HCT116 (cell line): ENCODE results near the gene CELA2B. TPM values are rescaled to one million over a fixed set of nuclear protein-coding genes. Genes with fewer than 3 reads are reported as not detected.

Experiments
- ATAC-seq: fragments of 200-7000 bp; cut with Tn5 transposase; 2 replicates; pipeline ENCODE4 v1.9.1; 2020; ENCODE audit warnings: mild to moderate bottlenecking, moderate library complexity
- BruUV-seq: library from RNA; stranded (reverse); fragments of 400-500 nt; replicated peaks from 2 replicates; lab custom pipeline; 2021; lab: Mats Ljungman, UMichigan
- CTCF ChIA-PET: fragments of 300-600 bp; sonication (Branson Sonifier 250); formaldehyde crosslinking; loops from one replicate; lab custom pipeline; 2021; ENCODE audit warnings: antibody characterized with exemption; lab: Charles Lee
- POLR2A ChIA-PET: fragments of 300-600, 350-600 bp; sonication (Branson Sonifier 250); formaldehyde crosslinking; loops from one replicate; lab custom pipeline; 2021; ENCODE audit warnings: antibody characterized with exemption; lab: Charles Lee
- RAD21 ChIA-PET, 2 experiments: fragments of 300-600 bp; sonication (Branson Sonifier 250); formaldehyde crosslinking; loops; one replicate each; lab custom pipeline; 2023; ENCODE audit warnings: low total read pairs in 2 of 2; ENCODE audit not compliant: uncharacterized antibody in 2 of 2, unreplicated experiment in 2 of 2, low non-redundant PET in 1 of 2; lab: Charles Lee
- DNase-seq: peaks from one replicate; pipeline ENCODE4 v3.0.0-alpha.2; 2010; ENCODE audit warnings: low read depth, low spot score
- H2AFZ ChIP-seq: fragments of 200-600 bp; shearing (Covaris generic), sonication (generic); 2 replicates; pipeline ENCODE4 v1.6.1; 2017; ENCODE audit warnings: low read depth, mixed run types, mixed read lengths, antibody characterized with exemption, low read length; ENCODE audit not compliant: poor library complexity, severe bottlenecking
- H3K27ac ChIP-seq: 2 replicates; pipeline ENCODE4 v1.5.1; 2012; ENCODE audit warnings: low read depth, low read length
- H3K27me3 ChIP-seq: fragments of 200-600 bp; sonication (generic); 2 replicates; pipeline ENCODE4 v1.6.1; 2016; ENCODE audit warnings: mixed run types, low read length, mixed read lengths; ENCODE audit not compliant: insufficient read depth
- H3K36me3 ChIP-seq, 2 experiments: fragments of 200-500 bp in 1 of 2; fragments of 200-600 bp in 1 of 2; sonication (Bioruptor generic) in 1 of 2; sonication (generic) in 1 of 2; 2 replicates each; pipeline versions ENCODE4 v1.5.1 to v1.6.1; 2014 to 2016; ENCODE audit warnings: low read length in 2 of 2, inconsistent platforms in 1 of 2, mixed read lengths in 1 of 2, mixed run types in 1 of 2; ENCODE audit not compliant: insufficient read depth in 2 of 2, control insufficient read depth in 1 of 2
- H3K4me1 ChIP-seq, 2 experiments: fragments of 200-600 bp in 1 of 2; sonication (generic) in 1 of 2; 2 replicates each; pipeline versions ENCODE4 v1.5.1 to v1.6.1; 2012 to 2017; ENCODE audit warnings: low read length in 2 of 2, inconsistent platforms in 1 of 2, mild to moderate bottlenecking in 1 of 2, mixed read lengths in 1 of 2, mixed run types in 1 of 2, moderate library complexity in 1 of 2; ENCODE audit not compliant: insufficient read depth in 2 of 2, control insufficient read depth in 1 of 2
- H3K4me2 ChIP-seq: fragments of 200-600 bp; sonication (generic); 2 replicates; pipeline ENCODE4 v1.6.1; 2017; ENCODE audit warnings: mixed run types, low read length, mixed read lengths
- H3K4me3 ChIP-seq, 2 experiments: fragments of 200-600 bp in 1 of 2; sonication (generic) in 1 of 2; replicated peaks in 1 of 2; 2 replicates each; pipeline ENCODE4 v1.5.1; 2011 to 2016; ENCODE audit warnings: low read length in 2 of 2, control low read depth in 1 of 2, low read depth in 1 of 2, mild to moderate bottlenecking in 1 of 2, mixed read lengths in 1 of 2, mixed run types in 1 of 2
- H3K79me2 ChIP-seq: fragments of 200-600 bp; sonication (generic); 2 replicates; pipeline ENCODE4 v1.6.1; 2017; ENCODE audit warnings: mild to moderate bottlenecking, mixed run types, low read length, moderate library complexity, mixed read lengths; ENCODE audit not compliant: insufficient read depth
- H3K9ac ChIP-seq: fragments of 200-600 bp; sonication (generic); 2 replicates; pipeline ENCODE4 v1.6.1; 2016; ENCODE audit warnings: low read length, mixed read lengths
- H3K9me2 ChIP-seq: fragments of 200-600 bp; sonication (generic), shearing (Covaris generic); 2 replicates; pipeline ENCODE4 v1.6.1; 2017; ENCODE audit warnings: mixed run types, mild to moderate bottlenecking, moderate library complexity; ENCODE audit not compliant: insufficient read depth
- H3K9me3 ChIP-seq, 2 experiments: fragments of 200-500 bp in 1 of 2; fragments of 200-600 bp in 1 of 2; sonication (Bioruptor generic) in 1 of 2; sonication (generic) in 1 of 2; 2 replicates each; pipeline ENCODE4 v1.6.1; 2014 to 2017; ENCODE audit warnings: low read length in 2 of 2, mixed read lengths in 2 of 2, inconsistent platforms in 1 of 2, low read depth in 1 of 2, mild to moderate bottlenecking in 1 of 2, mixed run types in 1 of 2, moderate library complexity in 1 of 2; ENCODE audit not compliant: control insufficient read depth in 1 of 2, insufficient read depth in 1 of 2
- H4K20me1 ChIP-seq: fragments of 200-600 bp; sonication (generic), shearing (Covaris generic); 2 replicates; pipeline ENCODE4 v1.6.1; 2017; ENCODE audit warnings: mixed run types, mild to moderate bottlenecking, moderate library complexity; ENCODE audit not compliant: insufficient read depth
- CEBPB ChIP-seq: IDR thresholded peaks from 2 replicates; pipeline ENCODE4 v1.6.1; 2012; ENCODE audit warnings: low read depth
- EGR1 ChIP-seq: IDR thresholded peaks from 2 replicates; pipeline ENCODE4 v1.6.1; 2012; ENCODE audit warnings: low read depth
- ELF1 ChIP-seq: IDR thresholded peaks from 2 replicates; pipeline ENCODE4 v1.6.1; 2012; ENCODE audit warnings: low read depth, borderline replicate concordance
- EZH2 ChIP-seq: fragments of 200-600 bp; sonication (generic); IDR thresholded peaks from 2 replicates; pipeline ENCODE4 v1.6.1; 2017; ENCODE audit warnings: antibody characterized with exemption, mixed run types
- FOSL1 ChIP-seq: IDR thresholded peaks from 2 replicates; pipeline ENCODE4 v1.6.1; 2012; ENCODE audit warnings: low read depth
- RAD21 ChIP-seq: IDR thresholded peaks from 2 replicates; pipeline ENCODE4 v1.6.1; 2012; ENCODE audit warnings: low read depth, mild to moderate bottlenecking
- REST ChIP-seq: IDR thresholded peaks from 2 replicates; pipeline ENCODE4 v1.6.1; 2012; ENCODE audit warnings: low read depth
- YY1 ChIP-seq: IDR thresholded peaks from 2 replicates; pipeline ENCODE4 v1.6.1; 2011; ENCODE audit warnings: low read length, low read depth, moderate library complexity, mild to moderate bottlenecking; ENCODE audit not compliant: insufficient replicate concordance; ENCODE audit errors: extremely low read depth
- ZFX ChIP-seq: fragments of 450-650 bp; IDR thresholded peaks from 2 replicates; pipeline ENCODE4 v1.6.1; 2017
- ZNF274 ChIP-seq: fragments of 200-500 bp; sonication (Bioruptor generic); IDR thresholded peaks from 2 replicates; pipeline ENCODE4 v1.6.1; 2014; ENCODE audit warnings: mild to moderate bottlenecking, low read depth, low read length, inconsistent platforms
- intact Hi-C: fragments of 100-400 bp; cut with micrococcal nuclease; formaldehyde crosslinking; loops from 2 replicates; pipeline ENCODE4 v1.10.0; 2022
- total RNA-seq: library from RNA; stranded (reverse); gene quantifications from one replicate; pipeline ENCODE4 v1.2.1, GENCODE V29; 2021; ENCODE audit not compliant: unreplicated experiment
- TF ChIP-seq, protein P1 (sequence below): IDR thresholded peaks from 2 replicates; pipeline ENCODE4 v1.6.1; 2012
- TF ChIP-seq, protein P2 (sequence below): IDR thresholded peaks from 2 replicates; pipeline ENCODE4 v1.6.1; 2011; ENCODE audit warnings: mild to moderate bottlenecking, low read length, moderate library complexity; ENCODE audit not compliant: insufficient replicate concordance; ENCODE audit errors: extremely low read depth
- TF ChIP-seq, protein P3 (sequence below), 3 experiments: fragments of 200-600 bp in 1 of 3; sonication (generic) in 1 of 3; IDR thresholded peaks in 2 of 3; conservative IDR thresholded peaks in 1 of 3; 2 replicates each; pipeline ENCODE4 v1.5.1; 2012 to 2017; ENCODE audit warnings: low read depth in 2 of 3, low read length in 2 of 3, antibody characterized with exemption in 1 of 3, borderline replicate concordance in 1 of 3, control low read depth in 1 of 3, mild to moderate bottlenecking in 1 of 3, mixed read lengths in 1 of 3, mixed run types in 1 of 3, moderate library complexity in 1 of 3; ENCODE audit not compliant: insufficient read depth in 1 of 3

The CELA2B gene
- total RNA-seq, 1 experiment from 2014 or later: not detected

DNA sequence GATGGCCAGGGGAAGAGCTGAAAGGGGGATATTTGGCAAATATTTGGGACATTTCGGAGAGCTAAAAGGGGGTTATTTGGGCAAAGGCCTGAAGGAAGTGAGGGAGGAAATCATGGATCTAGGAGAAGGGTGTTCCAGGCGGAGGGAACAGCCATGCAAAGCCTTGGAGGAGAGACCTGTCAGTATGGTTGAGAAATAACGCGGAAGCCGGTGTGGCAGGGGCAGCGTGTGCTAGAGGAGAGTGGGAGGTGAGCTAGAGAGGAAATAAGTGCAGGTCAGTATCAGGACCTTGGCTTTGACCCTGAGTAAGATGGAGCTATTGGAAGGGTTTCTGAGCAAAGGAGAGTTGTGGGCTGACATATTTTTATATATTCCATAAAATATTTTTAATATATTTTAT is 34.7 kb upstream of the CELA2B start:
- RAD21 ChIA-PET: no interaction called here
- H3K4me2 ChIP-seq: no peak overlapping the region

More for the DNA sequence above, 34.7 kb upstream of the CELA2B start:
- Histone ChIP-seq H3K36me3 (no peaks in the 10 kb centered on the region), H3K9ac (no peak overlapping the region), H3K9me2 (no peaks in the 10 kb centered on the region), H3K9me3 (no peaks in the 10 kb centered on the region), H3K27ac (no peak overlapping the region), H3K4me1 (no peaks in the 10 kb centered on the region), H2AFZ (no peak overlapping the region), H3K4me3 (no peak overlapping the region), H4K20me1 (no peaks in the 10 kb centered on the region), H3K79me2 (no peaks in the 10 kb centered on the region), H3K27me3 (no peaks in the 10 kb centered on the region)
- ChIA-PET POLR2A (no interaction called here), CTCF (no interaction called here)
- ATAC-seq (no peak), DNase-seq (no peak)
- TF ChIP-seq, protein P1, sequence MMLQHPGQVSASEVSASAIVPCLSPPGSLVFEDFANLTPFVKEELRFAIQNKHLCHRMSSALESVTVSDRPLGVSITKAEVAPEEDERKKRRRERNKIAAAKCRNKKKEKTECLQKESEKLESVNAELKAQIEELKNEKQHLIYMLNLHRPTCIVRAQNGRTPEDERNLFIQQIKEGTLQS: no peak
- TF ChIP-seq RAD21: no peak
- TF ChIP-seq EGR1: no peak
- TF ChIP-seq, protein P2, sequence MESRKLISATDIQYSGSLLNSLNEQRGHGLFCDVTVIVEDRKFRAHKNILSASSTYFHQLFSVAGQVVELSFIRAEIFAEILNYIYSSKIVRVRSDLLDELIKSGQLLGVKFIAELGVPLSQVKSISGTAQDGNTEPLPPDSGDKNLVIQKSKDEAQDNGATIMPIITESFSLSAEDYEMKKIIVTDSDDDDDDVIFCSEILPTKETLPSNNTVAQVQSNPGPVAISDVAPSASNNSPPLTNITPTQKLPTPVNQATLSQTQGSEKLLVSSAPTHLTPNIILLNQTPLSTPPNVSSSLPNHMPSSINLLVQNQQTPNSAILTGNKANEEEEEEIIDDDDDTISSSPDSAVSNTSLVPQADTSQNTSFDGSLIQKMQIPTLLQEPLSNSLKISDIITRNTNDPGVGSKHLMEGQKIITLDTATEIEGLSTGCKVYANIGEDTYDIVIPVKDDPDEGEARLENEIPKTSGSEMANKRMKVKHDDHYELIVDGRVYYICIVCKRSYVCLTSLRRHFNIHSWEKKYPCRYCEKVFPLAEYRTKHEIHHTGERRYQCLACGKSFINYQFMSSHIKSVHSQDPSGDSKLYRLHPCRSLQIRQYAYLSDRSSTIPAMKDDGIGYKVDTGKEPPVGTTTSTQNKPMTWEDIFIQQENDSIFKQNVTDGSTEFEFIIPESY: no peak
- no peak for TF ChIP-seq FOSL1
- TF ChIP-seq EZH2: no peak
- TF ChIP-seq REST: no peak
- TF ChIP-seq CEBPB: no peak
- TF ChIP-seq, protein P3, sequence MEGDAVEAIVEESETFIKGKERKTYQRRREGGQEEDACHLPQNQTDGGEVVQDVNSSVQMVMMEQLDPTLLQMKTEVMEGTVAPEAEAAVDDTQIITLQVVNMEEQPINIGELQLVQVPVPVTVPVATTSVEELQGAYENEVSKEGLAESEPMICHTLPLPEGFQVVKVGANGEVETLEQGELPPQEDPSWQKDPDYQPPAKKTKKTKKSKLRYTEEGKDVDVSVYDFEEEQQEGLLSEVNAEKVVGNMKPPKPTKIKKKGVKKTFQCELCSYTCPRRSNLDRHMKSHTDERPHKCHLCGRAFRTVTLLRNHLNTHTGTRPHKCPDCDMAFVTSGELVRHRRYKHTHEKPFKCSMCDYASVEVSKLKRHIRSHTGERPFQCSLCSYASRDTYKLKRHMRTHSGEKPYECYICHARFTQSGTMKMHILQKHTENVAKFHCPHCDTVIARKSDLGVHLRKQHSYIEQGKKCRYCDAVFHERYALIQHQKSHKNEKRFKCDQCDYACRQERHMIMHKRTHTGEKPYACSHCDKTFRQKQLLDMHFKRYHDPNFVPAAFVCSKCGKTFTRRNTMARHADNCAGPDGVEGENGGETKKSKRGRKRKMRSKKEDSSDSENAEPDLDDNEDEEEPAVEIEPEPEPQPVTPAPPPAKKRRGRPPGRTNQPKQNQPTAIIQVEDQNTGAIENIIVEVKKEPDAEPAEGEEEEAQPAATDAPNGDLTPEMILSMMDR (IDR thresholded peaks at IDR 0.05 in 2 of 3, conservative IDR thresholded peaks at IDR 0.05 in 1 of 3; ENCODE audit: borderline replicate concordance in 1 of 3, insufficient read depth in 1 of 3, low read depth in 2 of 3, low read length in 2 of 3): no peak
- no peak for TF ChIP-seq ZNF274
- TF ChIP-seq YY1: no peak
- TF ChIP-seq ELF1: no peak
- TF ChIP-seq ZFX: no peak
- intact Hi-C loops: no loop called here
- BruUV-seq: no TSS peak
